Upper lobe of left lung (tissue), 6 donors: ENCODE results near the gene MEMO1. TPM values are rescaled to one million over a fixed set of nuclear protein-coding genes. Genes with fewer than 3 reads are reported as not detected.
"Not testable (repeated sequence)": the region's sequence is repeated elsewhere in the genome, so short reads cannot be mapped to it uniquely, and the experiment has no call there.

Source experiments
- ATAC-seq, 2 donors: fragments of 200-7000 bp; cut with Tn5 transposase; one replicate each; pipeline ENCODE4 v1.9.1; 2022; ENCODE audit warnings: mild to moderate bottlenecking in 2 of 2, moderate library complexity in 2 of 2; ENCODE audit not compliant: low FRiP score in 2 of 2
- DNase-seq, 2 donors: peaks; one replicate each; pipeline ENCODE4 v3.0.0-alpha.2; 2019 to 2020
- H3K27ac ChIP-seq, 4 donors: fragments of 200-600 bp; sonication (generic); one replicate each; pipeline ENCODE4 v1.5.1; 2016 to 2019
- H3K27me3 ChIP-seq, 4 donors: fragments of 200-600 bp; sonication (generic); one replicate each; pipeline ENCODE4 v1.5.1; 2017 to 2019
- H3K36me3 ChIP-seq, 4 donors: fragments of 200-600 bp; sonication (generic); one replicate each; pipeline ENCODE4 v1.5.1; 2016 to 2019
- H3K4me1 ChIP-seq, 4 donors: fragments of 200-600 bp; sonication (generic); one replicate each; pipeline ENCODE4 v1.5.1; 2018 to 2019
- H3K4me3 ChIP-seq, 4 donors: fragments of 200-600 bp; sonication (generic); one replicate each; pipeline ENCODE4 v1.5.1; 2017 to 2019; ENCODE audit warnings: mild to moderate bottlenecking in 2 of 4, moderate library complexity in 1 of 4
- H3K9me3 ChIP-seq, 4 donors: fragments of 200-600 bp; sonication (generic); one replicate each; pipeline ENCODE4 v1.5.1; 2018 to 2019
- EP300 ChIP-seq, 4 donors: sonication (generic); formaldehyde crosslinking; IDR thresholded peaks; one replicate each; pipeline ENCODE4 v1.5.1; 2017; ENCODE audit warnings: antibody characterized with exemption in 4 of 4, control low read depth in 2 of 4
- POLR2A ChIP-seq, 4 donors: fragments of 450-650 bp; IDR thresholded peaks; one replicate each; pipeline ENCODE4 v1.5.1; 2016 to 2017; ENCODE audit warnings: antibody characterized with exemption in 4 of 4, mild to moderate bottlenecking in 2 of 4
- POLR2AphosphoS5 ChIP-seq, 2 donors: sonication (generic); formaldehyde crosslinking; IDR thresholded peaks; one replicate each; pipeline ENCODE4 v1.5.1; 2017; ENCODE audit warnings: antibody characterized with exemption in 2 of 2
- WGBS, 2 donors: methylation state at CpG; one replicate each; pipeline ENCODE4 v1.1.5; 2017 to 2018; 5-methylcytosine and 5-hydroxymethylcytosine counted together
- total RNA-seq, 6 donors: library from RNA; depleted of rRNA in 4 of 6; stranded (reverse); fragments of >200 nt in 4 of 6; gene quantifications; one replicate each; pipeline versions ENCODE4 v1.1.0 to v1.2.1, GENCODE V29; 2016 to 2021
- TF ChIP-seq, protein P1 (sequence below), 6 experiments: fragments of 450-650 bp in 4 of 6; fragments of 200-600 bp in 2 of 6; sonication (generic) in 2 of 6; IDR thresholded peaks; one replicate each; pipeline ENCODE4 v1.5.1; 2016 to 2019; ENCODE audit warnings: antibody characterized with exemption in 6 of 6
- donor health status: DM: no; HTN: no; CAD: no; lungs with moderate emphysema.
- donor health status: DM: no; HTN: yes; CAD: no; lungs with severe emphysema.

MEMO1 gene
- total RNA-seq, 6 donors from 2014 or later = 12.7 to 32.3 (median 23.6) TPM

- no peaks in the 10 kb centered on the region for H3K4me1 ChIP-seq
- H3K36me3 ChIP-seq = peaks cover 0 to 10% (median 2%) of the 10 kb centered on the region in 4 donors
- ATAC-seq = no peak
- no peak for DNase-seq
- no peak overlapping the region for H3K4me3 ChIP-seq
- H3K27ac ChIP-seq = no peak overlapping the region
- no peaks in the 10 kb centered on the region for H3K27me3 ChIP-seq
- WGBS, 2 donors = 98 to 100% methylated on average over 2 of the region's 2 CpGs
- TF ChIP-seq, protein P1, sequence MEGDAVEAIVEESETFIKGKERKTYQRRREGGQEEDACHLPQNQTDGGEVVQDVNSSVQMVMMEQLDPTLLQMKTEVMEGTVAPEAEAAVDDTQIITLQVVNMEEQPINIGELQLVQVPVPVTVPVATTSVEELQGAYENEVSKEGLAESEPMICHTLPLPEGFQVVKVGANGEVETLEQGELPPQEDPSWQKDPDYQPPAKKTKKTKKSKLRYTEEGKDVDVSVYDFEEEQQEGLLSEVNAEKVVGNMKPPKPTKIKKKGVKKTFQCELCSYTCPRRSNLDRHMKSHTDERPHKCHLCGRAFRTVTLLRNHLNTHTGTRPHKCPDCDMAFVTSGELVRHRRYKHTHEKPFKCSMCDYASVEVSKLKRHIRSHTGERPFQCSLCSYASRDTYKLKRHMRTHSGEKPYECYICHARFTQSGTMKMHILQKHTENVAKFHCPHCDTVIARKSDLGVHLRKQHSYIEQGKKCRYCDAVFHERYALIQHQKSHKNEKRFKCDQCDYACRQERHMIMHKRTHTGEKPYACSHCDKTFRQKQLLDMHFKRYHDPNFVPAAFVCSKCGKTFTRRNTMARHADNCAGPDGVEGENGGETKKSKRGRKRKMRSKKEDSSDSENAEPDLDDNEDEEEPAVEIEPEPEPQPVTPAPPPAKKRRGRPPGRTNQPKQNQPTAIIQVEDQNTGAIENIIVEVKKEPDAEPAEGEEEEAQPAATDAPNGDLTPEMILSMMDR (IDR thresholded peaks at IDR 0.05) = no peak
- TF ChIP-seq POLR2A (IDR thresholded peaks at IDR 0.05) (no peak), POLR2AphosphoS5 (IDR thresholded peaks at IDR 0.05) (no peak), EP300 (IDR thresholded peaks at IDR 0.05) (no peak)
- H3K9me3 ChIP-seq = no peaks in the 10 kb centered on the region
These were observed 124.1 kb downstream of the MEMO1 start for GRCh38 chr2:31886700-31887099.

DNA sequence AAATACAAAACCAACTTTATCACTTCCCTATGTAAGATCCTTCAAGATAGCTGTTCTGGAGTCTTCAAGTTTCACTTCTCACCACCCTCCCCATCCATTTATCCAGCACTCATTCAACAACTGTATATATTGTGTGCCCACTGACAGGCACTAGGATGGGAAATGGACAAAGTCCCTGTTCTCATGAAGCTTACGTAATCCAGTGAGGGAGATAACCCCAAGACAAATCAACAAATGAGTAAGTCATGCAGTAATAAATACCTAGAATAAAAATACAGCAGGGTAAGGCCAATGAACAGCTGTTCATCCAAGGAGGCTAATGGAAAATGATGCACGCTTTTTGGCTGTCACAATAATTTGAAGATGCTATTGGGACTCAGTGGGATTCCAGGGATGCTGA lies 133.8 kb downstream of the MEMO1 start:
- ATAC-seq (no peak), DNase-seq (no peak)
- Histone ChIP-seq H3K36me3 (peaks cover 0 to 6% (median 2%) of the 10 kb centered on the region in 4 donors), H3K9me3 (no peaks in the 10 kb centered on the region), H3K27me3 (no peaks in the 10 kb centered on the region), H3K4me3 (no peak overlapping the region), H3K27ac (no peak overlapping the region), H3K4me1 (no peaks in the 10 kb centered on the region)
- 94 to 98% methylated on average over 2 of the region's 2 CpGs for WGBS, 2 donors
- TF ChIP-seq EP300 (IDR thresholded peaks at IDR 0.05) (no peak), POLR2AphosphoS5 (IDR thresholded peaks at IDR 0.05) (no peak), POLR2A (IDR thresholded peaks at IDR 0.05) (no peak)
- TF ChIP-seq, protein P1 (IDR thresholded peaks at IDR 0.05) = no peak

DNA sequence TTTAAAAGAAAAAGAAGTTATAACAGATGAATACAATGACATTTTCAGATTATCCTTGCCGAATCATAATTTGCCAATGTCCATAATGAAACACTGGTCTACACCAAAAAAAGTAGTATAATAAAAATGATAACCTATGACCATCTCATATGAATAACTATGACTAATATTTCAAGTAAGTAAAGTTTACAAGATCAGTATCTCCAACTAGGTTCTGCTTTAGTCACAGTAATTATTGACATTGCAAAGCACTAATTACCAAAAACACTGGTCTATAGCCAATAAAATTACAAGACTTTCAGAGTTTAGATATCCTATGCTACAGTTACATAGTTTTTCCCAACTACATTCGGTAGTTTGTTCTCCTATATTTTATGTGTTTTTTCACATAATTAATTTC lies 136.7 kb downstream of the MEMO1 start:
- WGBS, 2 donors = 86 to 90% methylated on average over 2 of the region's 2 CpGs
- no peak overlapping the region for H3K4me3 ChIP-seq
- H3K9me3 ChIP-seq = no peaks in the 10 kb centered on the region
- H3K36me3 ChIP-seq = no peaks in the 10 kb centered on the region
- no peak overlapping the region for H3K27ac ChIP-seq
- ATAC-seq (no peak), DNase-seq (no peak)
- no peaks in the 10 kb centered on the region for H3K27me3 ChIP-seq
- no peak for TF ChIP-seq EP300 (IDR thresholded peaks at IDR 0.05)
- no peak for TF ChIP-seq POLR2A (IDR thresholded peaks at IDR 0.05)
- H3K4me1 ChIP-seq = no peaks in the 10 kb centered on the region

GRCh38 chr2:31865215-31865614 lies 145.6 kb downstream of the MEMO1 start:
- no peak overlapping the region for H3K4me3 ChIP-seq
- no peak overlapping the region for H3K27ac ChIP-seq
- DNase-seq (no peak), ATAC-seq (no peak)
- no peaks in the 10 kb centered on the region for H3K27me3 ChIP-seq
- no peaks in the 10 kb centered on the region for H3K9me3 ChIP-seq
- H3K4me1 ChIP-seq = no peaks in the 10 kb centered on the region
- TF ChIP-seq, protein P1 (IDR thresholded peaks at IDR 0.05) = no peak
- TF ChIP-seq POLR2A (IDR thresholded peaks at IDR 0.05) (no peak), EP300 (IDR thresholded peaks at IDR 0.05) (no peak), POLR2AphosphoS5 (IDR thresholded peaks at IDR 0.05) (no peak)
- peaks cover 0 to 7% (median 0%) of the 10 kb centered on the region in 4 donors for H3K36me3 ChIP-seq

DNA sequence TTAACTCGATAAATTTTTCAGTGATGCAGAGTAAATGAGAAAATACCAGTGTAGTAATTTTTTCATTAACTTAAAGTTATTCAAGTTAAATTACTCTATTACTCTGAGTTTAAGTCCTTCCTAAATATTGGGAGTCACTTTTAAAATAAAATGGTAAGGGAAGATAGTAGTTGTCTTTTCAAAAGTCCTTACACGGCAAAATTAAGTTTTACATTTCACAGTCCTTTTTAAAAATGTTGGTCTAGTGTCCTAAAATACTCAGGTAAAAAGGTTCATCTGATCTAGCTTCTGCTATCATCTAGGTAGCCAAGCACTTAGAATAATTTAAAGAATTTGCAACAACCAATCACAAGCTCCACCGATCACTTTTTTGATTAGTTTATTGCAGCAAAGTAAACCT lies 146.9 kb downstream of the MEMO1 start:
- Histone ChIP-seq H3K4me1 (no peaks in the 10 kb centered on the region), H3K27me3 (no peaks in the 10 kb centered on the region), H3K4me3 (no peak overlapping the region), H3K27ac (no peak overlapping the region), H3K36me3 (peaks cover 0 to 7% (median 0%) of the 10 kb centered on the region in 4 donors), H3K9me3 (no peaks in the 10 kb centered on the region)
- DNase-seq = no peak
- ATAC-seq = no peak
- WGBS, 2 donors = 97 to 98% methylated on average over 3 of the region's 3 CpGs
- TF ChIP-seq POLR2AphosphoS5 (IDR thresholded peaks at IDR 0.05) (no peak), EP300 (IDR thresholded peaks at IDR 0.05) (no peak), POLR2A (IDR thresholded peaks at IDR 0.05) (no peak)
- TF ChIP-seq, protein P1 (IDR thresholded peaks at IDR 0.05) = no peak

DNA sequence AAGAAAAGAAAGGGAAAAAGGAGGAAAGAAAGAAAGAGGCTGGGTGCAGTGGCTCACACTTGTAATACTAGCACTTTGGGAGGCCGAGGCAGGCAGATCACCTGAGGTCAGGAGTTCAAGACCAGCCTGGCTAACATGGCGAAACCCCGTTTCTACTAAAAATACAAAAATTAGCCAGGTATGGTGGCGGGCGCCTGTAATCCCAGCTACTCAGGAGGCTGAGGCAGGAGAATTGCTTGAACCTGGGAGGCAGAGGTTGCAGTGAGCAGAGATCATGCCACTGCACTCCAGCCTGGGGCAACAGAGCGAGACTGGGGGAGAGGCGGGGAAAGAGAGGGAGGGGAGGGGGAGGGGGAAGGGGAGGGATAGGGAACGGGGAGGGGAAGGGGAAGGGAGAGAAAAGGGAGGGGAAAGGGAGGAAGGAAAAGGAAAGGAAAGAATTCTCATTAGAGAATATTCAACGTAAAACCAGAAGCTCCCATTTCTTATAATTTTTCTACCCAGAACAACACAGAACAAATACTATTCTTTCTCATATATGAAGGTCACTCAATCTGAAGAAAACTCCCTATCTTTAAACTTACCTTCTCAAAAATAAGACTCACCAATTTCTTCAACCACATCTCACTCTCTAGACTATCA lies 147.7 kb downstream of the MEMO1 start:
- not testable (repeated sequence) for H3K36me3 ChIP-seq, H3K4me3 ChIP-seq, ATAC-seq, DNase-seq, H3K27ac ChIP-seq, H3K27me3 ChIP-seq, H3K9me3 ChIP-seq, H3K4me1 ChIP-seq
- 92 to 97% methylated on average over 8 to 9 of the region's 9 CpGs for WGBS, 2 donors
